ENCODE data around the gene VGLL4. TPM values are rescaled to one million over a fixed set of nuclear protein-coding genes. Genes with fewer than 3 reads are reported as not detected.

Gene VGLL4
- total RNA-seq, 1 donor from 2014 or later: 99.4 TPM

DNA sequence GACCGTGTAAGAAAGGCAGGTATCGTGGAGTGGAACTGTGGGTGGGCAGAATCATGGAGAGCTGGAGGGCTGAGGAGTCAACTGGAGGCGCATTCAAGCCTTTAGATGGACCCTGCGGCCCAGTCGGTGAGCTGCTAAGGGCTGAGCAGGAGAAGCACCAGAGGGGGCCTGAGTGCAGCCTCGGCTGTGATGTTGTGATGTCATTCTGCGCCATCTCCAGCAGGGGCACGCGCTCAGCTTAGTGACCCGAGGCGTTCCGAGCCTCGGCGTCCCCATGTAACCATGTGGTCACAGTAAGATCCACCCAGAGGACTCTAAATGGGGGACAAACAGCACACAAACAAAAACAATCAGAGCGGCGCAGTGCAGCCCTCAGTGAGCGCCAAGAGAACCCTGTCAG lies 76.8 kb downstream of the VGLL4 start:
- Histone ChIP-seq H3K27me3 (no peaks in the 10 kb centered on the region), H3K9me3 (no peaks in the 10 kb centered on the region), H3K27ac (peak overlapping the region; percentile 96), H3K4me1 (peaks cover 73% of the 10 kb centered on the region), H3K36me3 (peaks cover 0 to 13% of the 10 kb centered on the region in 2 donors), H3K4me3 (no peak overlapping the region)
- peak in 1 of 2 donors; percentile 83 for DNase-seq (ENCODE audit: extremely low spot score in 2 of 2)
- TF ChIP-seq, protein P1, sequence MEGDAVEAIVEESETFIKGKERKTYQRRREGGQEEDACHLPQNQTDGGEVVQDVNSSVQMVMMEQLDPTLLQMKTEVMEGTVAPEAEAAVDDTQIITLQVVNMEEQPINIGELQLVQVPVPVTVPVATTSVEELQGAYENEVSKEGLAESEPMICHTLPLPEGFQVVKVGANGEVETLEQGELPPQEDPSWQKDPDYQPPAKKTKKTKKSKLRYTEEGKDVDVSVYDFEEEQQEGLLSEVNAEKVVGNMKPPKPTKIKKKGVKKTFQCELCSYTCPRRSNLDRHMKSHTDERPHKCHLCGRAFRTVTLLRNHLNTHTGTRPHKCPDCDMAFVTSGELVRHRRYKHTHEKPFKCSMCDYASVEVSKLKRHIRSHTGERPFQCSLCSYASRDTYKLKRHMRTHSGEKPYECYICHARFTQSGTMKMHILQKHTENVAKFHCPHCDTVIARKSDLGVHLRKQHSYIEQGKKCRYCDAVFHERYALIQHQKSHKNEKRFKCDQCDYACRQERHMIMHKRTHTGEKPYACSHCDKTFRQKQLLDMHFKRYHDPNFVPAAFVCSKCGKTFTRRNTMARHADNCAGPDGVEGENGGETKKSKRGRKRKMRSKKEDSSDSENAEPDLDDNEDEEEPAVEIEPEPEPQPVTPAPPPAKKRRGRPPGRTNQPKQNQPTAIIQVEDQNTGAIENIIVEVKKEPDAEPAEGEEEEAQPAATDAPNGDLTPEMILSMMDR (IDR thresholded peaks at IDR 0.05): no peak
- TF ChIP-seq POLR2A (IDR thresholded peaks at IDR 0.05) (no peak), POLR2AphosphoS5 (IDR thresholded peaks at IDR 0.05; ENCODE audit: insufficient read depth in 1 of 2, low read depth in 1 of 2) (no peak)
- intact Hi-C loops (cut with DNase I): no loop called here

DNA sequence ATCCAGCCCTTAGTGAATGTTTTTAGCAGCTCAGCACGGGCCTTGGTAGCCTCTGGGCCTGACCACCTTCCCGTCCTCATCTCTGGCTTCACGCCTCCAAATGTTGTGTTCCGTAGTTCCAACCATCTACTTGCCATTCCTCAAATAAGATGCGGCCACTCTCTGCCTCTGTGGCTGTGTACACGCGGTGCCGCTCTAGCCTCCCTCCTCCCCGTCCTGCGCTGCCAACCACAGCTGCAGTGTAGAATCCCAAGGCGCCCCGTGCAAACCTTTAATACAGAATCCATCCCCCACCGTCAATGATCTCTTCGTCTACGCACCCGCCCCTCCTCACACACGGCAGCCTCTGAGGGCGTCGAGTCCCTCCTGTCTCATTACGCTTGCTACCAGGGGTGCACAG lies 77.2 kb downstream of the VGLL4 start:
- TF ChIP-seq POLR2A (IDR thresholded peaks at IDR 0.05) (no peak), POLR2AphosphoS5 (IDR thresholded peaks at IDR 0.05; ENCODE audit: insufficient read depth in 1 of 2, low read depth in 1 of 2) (no peak)
- TF ChIP-seq, protein P1 (IDR thresholded peaks at IDR 0.05): no peak
- intact Hi-C loops (cut with DNase I): no loop called here
- H3K4me3 ChIP-seq: no peak overlapping the region
- H3K4me1 ChIP-seq: peaks cover 75% of the 10 kb centered on the region
- no peaks in the 10 kb centered on the region for H3K9me3 ChIP-seq
- DNase-seq (ENCODE audit: extremely low spot score in 2 of 2): peak in 1 of 2 donors; percentile 85
- peak overlapping the region; percentile 96 for H3K27ac ChIP-seq
- H3K36me3 ChIP-seq: peaks cover 0 to 13% of the 10 kb centered on the region in 2 donors
- H3K27me3 ChIP-seq: no peaks in the 10 kb centered on the region

DNA sequence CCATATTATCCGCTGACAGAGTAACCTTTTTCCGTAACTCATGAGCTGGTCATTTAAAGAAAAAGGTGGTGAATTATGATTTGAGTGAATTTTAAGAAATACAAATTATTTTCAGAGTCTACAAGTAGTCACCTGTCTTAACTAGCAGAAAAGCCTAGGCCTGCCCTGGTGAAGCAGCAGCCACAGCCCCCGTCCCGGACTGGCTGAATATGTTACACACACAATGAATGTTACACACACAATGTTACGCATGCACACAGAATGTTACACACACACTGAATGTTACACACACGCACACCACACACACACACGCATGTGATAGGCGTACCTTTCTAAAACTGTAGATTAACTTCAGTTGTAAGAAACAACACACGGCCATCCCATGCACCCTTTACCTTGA lies 77.8 kb downstream of the VGLL4 start:
- TF ChIP-seq POLR2AphosphoS5 (IDR thresholded peaks at IDR 0.05; ENCODE audit: insufficient read depth in 1 of 2, low read depth in 1 of 2) (no peak), POLR2A (IDR thresholded peaks at IDR 0.05) (no peak)
- TF ChIP-seq, protein P1 (IDR thresholded peaks at IDR 0.05): no peak
- Histone ChIP-seq H3K4me3 (no peak overlapping the region), H3K4me1 (peaks cover 75% of the 10 kb centered on the region), H3K9me3 (no peaks in the 10 kb centered on the region), H3K27ac (no peak overlapping the region), H3K36me3 (peaks cover 0 to 13% of the 10 kb centered on the region in 2 donors), H3K27me3 (no peaks in the 10 kb centered on the region)
- peak in 1 of 2 donors; percentile 54 for DNase-seq (ENCODE audit: extremely low spot score in 2 of 2)
- intact Hi-C loops (cut with DNase I): no loop called here

DNA sequence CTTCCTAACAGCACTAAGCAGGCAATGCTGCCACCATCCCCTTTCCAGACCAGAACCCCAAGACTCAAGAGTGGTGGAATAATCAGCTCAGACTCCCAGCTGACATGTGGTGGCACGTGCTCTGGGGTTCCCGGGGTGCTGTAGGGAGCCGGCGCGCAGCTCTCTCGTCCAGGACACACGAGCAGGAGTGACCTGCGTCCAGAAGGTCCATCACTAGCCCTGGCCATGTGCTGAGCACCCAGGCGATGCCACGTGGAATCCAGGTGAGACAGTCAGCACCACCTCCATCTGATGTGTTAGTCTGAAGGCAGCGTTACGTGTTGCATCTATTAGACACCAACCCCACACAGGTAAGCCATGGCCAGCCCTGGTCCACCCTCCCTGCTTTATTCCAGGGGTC lies 78.2 kb downstream of the VGLL4 start:
- intact Hi-C loops (cut with DNase I): no loop called here
- Histone ChIP-seq H3K36me3 (peaks cover 0 to 13% of the 10 kb centered on the region in 2 donors), H3K27ac (peak overlapping the region; percentile 23), H3K9me3 (no peaks in the 10 kb centered on the region), H3K4me1 (peaks cover 75% of the 10 kb centered on the region), H3K4me3 (no peak overlapping the region), H3K27me3 (no peaks in the 10 kb centered on the region)
- TF ChIP-seq, protein P1 (IDR thresholded peaks at IDR 0.05): no peak
- TF ChIP-seq POLR2A (IDR thresholded peaks at IDR 0.05) (no peak), POLR2AphosphoS5 (IDR thresholded peaks at IDR 0.05; ENCODE audit: insufficient read depth in 1 of 2, low read depth in 1 of 2) (no peak)
- DNase-seq (ENCODE audit: extremely low spot score in 2 of 2): peak in 1 of 2 donors; percentile 69

DNA sequence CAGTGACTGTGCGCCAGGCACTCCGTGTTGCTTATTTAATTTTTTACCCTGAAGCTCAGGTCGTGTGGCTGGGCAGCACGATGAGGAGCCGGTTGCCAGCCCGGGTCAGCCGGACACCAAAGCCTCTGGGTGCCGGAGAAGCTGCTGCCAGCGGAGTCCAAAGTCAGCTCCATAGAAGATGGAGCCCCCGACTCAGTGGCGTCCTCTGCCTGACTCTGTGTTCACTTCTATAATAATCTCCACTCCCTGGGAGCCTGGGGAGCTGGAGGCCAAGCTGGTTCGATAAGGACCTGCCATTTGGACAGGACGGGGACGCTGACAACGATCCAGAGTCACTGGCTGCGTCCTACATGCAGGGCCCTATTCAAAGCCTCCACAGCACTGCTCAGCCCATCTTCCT lies 78.6 kb downstream of the VGLL4 start:
- Histone ChIP-seq H3K27ac (peak overlapping the region; percentile 23), H3K9me3 (no peaks in the 10 kb centered on the region), H3K4me1 (peaks cover 75% of the 10 kb centered on the region), H3K27me3 (no peaks in the 10 kb centered on the region), H3K4me3 (no peak overlapping the region), H3K36me3 (peaks cover 0 to 13% of the 10 kb centered on the region in 2 donors)
- DNase-seq (ENCODE audit: extremely low spot score in 2 of 2): peak in 1 of 2 donors; percentile 82
- intact Hi-C loops (cut with DNase I): no loop called here
- TF ChIP-seq, protein P1 (IDR thresholded peaks at IDR 0.05): no peak
- TF ChIP-seq POLR2A (IDR thresholded peaks at IDR 0.05) (no peak), POLR2AphosphoS5 (IDR thresholded peaks at IDR 0.05; ENCODE audit: insufficient read depth in 1 of 2, low read depth in 1 of 2) (no peak)
